Measurements from ENCODE around the gene PTPRM. TPM values are rescaled to one million over a fixed set of nuclear protein-coding genes. Genes with fewer than 3 reads are reported as not detected.

Gene PTPRM
- total and polyA plus RNA-seq, 2 experiments from 2014 or later: 1.6 to 5.3 TPM

GRCh38 chr18:7585276-7585670 lies 18.2 kb downstream of the PTPRM start (continued):
- TF ChIP-seq, protein P1, sequence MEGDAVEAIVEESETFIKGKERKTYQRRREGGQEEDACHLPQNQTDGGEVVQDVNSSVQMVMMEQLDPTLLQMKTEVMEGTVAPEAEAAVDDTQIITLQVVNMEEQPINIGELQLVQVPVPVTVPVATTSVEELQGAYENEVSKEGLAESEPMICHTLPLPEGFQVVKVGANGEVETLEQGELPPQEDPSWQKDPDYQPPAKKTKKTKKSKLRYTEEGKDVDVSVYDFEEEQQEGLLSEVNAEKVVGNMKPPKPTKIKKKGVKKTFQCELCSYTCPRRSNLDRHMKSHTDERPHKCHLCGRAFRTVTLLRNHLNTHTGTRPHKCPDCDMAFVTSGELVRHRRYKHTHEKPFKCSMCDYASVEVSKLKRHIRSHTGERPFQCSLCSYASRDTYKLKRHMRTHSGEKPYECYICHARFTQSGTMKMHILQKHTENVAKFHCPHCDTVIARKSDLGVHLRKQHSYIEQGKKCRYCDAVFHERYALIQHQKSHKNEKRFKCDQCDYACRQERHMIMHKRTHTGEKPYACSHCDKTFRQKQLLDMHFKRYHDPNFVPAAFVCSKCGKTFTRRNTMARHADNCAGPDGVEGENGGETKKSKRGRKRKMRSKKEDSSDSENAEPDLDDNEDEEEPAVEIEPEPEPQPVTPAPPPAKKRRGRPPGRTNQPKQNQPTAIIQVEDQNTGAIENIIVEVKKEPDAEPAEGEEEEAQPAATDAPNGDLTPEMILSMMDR (conservative IDR thresholded peaks at IDR 0.05; ENCODE audit: low read depth in 2 of 2): no peak
- no peak for TF ChIP-seq STAT1 (IDR thresholded peaks at IDR 0.05; ENCODE audit: unreplicated experiment)

- H3K9me3 Mint-ChIP-seq: peaks cover 2% of the 10 kb centered on the region; the same call in 2 of the 3 replicates
- ATAC-seq (no peak), DNase-seq (ENCODE audit: low spot score) (no peak)
- Histone ChIP-seq H2AFZ (no peak overlapping the region), H3K4me1 (ENCODE audit: insufficient read depth) (no peaks in the 10 kb centered on the region), H3K79me2 (replicated peaks; ENCODE audit: insufficient read depth) (no peaks in the 10 kb centered on the region), H3F3A (replicated peaks; ENCODE audit: low read depth) (no peaks in the 10 kb centered on the region), H3K4me3 (no peak overlapping the region), H3K36me3 (ENCODE audit: insufficient read depth) (no peaks in the 10 kb centered on the region), H3K4me2 (no peak overlapping the region), H3K9me2 (ENCODE audit: insufficient read depth) (no peaks in the 10 kb centered on the region), H4K20me1 (replicated peaks; ENCODE audit: insufficient read depth) (no peaks in the 10 kb centered on the region), H3K27me3 (ENCODE audit: insufficient read depth) (no peaks in the 10 kb centered on the region), H3K27ac (ENCODE audit: low read depth) (no peak overlapping the region)
- no peak overlapping the region for H3K4me3 Mint-ChIP-seq
- TF ChIP-seq EZH2 (IDR thresholded peaks at IDR 0.05; ENCODE audit: low read depth, unreplicated experiment) (no peak), NANOG (IDR thresholded peaks at IDR 0.05; ENCODE audit: borderline replicate concordance) (no peak), EZH2phosphoT487 (IDR thresholded peaks at IDR 0.05; ENCODE audit: unreplicated experiment) (no peak)
- TF ChIP-seq, protein P2, sequence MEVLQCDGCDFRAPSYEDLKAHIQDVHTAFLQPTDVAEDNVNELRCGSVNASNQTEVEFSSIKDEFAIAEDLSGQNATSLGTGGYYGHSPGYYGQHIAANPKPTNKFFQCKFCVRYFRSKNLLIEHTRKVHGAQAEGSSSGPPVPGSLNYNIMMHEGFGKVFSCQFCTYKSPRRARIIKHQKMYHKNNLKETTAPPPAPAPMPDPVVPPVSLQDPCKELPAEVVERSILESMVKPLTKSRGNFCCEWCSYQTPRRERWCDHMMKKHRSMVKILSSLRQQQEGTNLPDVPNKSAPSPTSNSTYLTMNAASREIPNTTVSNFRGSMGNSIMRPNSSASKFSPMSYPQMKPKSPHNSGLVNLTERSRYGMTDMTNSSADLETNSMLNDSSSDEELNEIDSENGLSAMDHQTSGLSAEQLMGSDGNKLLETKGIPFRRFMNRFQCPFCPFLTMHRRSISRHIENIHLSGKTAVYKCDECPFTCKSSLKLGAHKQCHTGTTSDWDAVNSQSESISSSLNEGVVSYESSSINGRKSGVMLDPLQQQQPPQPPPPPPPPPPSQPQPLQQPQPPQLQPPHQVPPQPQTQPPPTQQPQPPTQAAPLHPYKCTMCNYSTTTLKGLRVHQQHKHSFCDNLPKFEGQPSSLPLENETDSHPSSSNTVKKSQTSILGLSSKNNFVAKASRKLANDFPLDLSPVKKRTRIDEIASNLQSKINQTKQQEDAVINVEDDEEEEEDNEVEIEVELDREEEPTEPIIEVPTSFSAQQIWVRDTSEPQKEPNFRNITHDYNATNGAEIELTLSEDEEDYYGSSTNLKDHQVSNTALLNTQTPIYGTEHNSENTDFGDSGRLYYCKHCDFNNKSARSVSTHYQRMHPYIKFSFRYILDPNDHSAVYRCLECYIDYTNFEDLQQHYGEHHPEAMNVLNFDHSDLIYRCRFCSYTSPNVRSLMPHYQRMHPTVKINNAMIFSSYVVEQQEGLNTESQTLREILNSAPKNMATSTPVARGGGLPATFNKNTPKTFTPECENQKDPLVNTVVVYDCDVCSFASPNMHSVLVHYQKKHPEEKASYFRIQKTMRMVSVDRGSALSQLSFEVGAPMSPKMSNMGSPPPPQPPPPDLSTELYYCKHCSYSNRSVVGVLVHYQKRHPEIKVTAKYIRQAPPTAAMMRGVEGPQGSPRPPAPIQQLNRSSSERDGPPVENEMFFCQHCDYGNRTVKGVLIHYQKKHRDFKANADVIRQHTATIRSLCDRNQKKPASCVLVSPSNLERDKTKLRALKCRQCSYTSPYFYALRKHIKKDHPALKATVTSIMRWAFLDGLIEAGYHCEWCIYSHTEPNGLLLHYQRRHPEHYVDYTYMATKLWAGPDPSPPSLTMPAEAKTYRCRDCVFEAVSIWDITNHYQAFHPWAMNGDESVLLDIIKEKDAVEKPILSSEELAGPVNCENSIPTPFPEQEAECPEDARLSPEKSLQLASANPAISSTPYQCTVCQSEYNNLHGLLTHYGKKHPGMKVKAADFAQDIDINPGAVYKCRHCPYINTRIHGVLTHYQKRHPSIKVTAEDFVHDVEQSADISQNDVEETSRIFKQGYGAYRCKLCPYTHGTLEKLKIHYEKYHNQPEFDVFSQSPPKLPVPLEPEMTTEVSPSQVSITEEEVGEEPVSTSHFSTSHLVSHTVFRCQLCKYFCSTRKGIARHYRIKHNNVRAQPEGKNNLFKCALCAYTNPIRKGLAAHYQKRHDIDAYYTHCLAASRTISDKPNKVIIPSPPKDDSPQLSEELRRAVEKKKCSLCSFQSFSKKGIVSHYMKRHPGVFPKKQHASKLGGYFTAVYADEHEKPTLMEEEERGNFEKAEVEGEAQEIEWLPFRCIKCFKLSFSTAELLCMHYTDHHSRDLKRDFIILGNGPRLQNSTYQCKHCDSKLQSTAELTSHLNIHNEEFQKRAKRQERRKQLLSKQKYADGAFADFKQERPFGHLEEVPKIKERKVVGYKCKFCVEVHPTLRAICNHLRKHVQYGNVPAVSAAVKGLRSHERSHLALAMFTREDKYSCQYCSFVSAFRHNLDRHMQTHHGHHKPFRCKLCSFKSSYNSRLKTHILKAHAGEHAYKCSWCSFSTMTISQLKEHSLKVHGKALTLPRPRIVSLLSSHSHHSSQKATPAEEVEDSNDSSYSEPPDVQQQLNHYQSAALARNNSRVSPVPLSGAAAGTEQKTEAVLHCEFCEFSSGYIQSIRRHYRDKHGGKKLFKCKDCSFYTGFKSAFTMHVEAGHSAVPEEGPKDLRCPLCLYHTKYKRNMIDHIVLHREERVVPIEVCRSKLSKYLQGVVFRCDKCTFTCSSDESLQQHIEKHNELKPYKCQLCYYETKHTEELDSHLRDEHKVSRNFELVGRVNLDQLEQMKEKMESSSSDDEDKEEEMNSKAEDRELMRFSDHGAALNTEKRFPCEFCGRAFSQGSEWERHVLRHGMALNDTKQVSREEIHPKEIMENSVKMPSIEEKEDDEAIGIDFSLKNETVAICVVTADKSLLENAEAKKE (CRISPR knock-in tag; IDR thresholded peaks at IDR 0.05): no peak
- no peaks in the 10 kb centered on the region for H3K27me3 Mint-ChIP-seq (ENCODE audit: insufficient read depth, low read depth, poor library complexity)
- H3K27ac Mint-ChIP-seq: no peak overlapping the region
- peaks cover 3% of the 10 kb centered on the region; the same call in 2 of the 3 replicates for H3K4me1 Mint-ChIP-seq
- H3K36me3 Mint-ChIP-seq (ENCODE audit: low read depth): no peaks in the 10 kb centered on the region
Measured at GRCh38 chr18:7586379-7586778, 19.3 kb downstream of the PTPRM start.
